Measurements from ENCODE around the gene PDIA6.

DNA sequence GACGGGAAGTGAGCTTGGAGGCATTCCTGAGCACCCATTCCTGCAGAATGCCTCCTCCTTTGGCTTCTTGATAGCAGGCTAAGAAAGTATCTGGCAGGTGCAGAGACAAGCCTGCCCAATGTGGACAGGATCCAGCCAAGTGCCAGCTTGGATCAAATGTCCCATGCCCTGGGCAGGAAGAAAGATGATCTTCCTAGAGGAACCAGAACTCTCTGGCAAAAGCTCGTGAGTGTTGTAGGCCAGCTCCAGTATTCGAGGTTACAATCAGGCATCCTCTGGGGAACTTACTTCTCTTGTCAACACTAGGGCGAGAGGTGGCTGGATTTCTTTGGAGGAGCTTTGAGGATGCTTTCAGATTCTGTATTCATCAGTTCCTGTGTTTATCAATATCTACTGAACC, 29.9 kb upstream of the PDIA6 start:
- TF ChIP-seq POLR2A (IDR thresholded peaks at IDR 0.05; ENCODE audit: low read depth, low read length) (no peak), POLR2AphosphoS5 (IDR thresholded peaks at IDR 0.05; ENCODE audit: low read depth, low read length) (no peak), SPI1 (IDR thresholded peaks at IDR 0.05; ENCODE audit: low read depth, low read length) (no peak), TAF1 (IDR thresholded peaks at IDR 0.05; ENCODE audit: low read depth, low read length) (no peak), POU2F2 (IDR thresholded peaks at IDR 0.05; ENCODE audit: low read depth, low read length) (no peak)

Measured in GM12891 (cell line).